ENCODE results near the gene SCAPER.
"Not testable (repeated sequence)": the region's sequence is repeated elsewhere in the genome, so short reads cannot be mapped to it uniquely, and the experiment has no call there.

The SCAPER gene

DNA sequence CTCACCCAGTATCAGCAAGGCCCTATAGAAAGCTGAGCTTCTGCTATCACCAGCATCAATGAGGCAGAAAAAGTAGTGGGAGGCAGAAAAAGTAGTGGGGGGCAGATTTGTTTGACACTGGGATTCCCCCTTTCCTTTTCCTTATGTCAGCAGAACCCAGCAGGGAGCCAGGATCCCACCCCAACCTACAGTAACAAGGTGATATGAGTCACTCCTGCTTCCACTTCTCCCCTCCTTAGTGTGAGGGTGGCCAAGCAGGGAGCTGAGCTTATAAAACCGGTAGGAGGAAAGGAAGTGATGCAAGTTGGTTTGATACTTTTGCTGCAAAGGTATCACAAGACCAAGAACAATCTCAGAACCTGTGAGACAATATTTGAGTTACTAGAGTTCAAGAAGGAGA lies 128.7 kb downstream of the SCAPER start:
- no peak for DNase-seq

DNA sequence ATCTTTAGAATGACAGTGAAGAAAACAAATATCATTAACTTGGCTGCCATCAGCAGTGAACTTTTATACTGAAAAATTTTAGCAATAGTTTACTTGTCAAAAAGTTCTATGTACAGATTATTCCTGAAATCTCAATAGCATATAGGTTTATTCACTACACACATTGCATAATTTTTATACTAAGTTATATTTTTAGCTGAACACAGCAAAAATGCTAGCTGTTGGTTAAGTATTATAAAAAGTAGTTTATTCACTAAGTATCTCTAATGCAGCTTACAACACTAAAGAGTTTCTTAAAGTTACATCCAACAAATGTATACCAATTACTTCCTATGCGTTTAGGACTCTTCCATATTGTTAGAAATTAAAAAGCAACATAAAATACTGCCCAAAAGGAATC lies 131.9 kb downstream of the SCAPER start:
- DNase-seq, result no peak

DNA sequence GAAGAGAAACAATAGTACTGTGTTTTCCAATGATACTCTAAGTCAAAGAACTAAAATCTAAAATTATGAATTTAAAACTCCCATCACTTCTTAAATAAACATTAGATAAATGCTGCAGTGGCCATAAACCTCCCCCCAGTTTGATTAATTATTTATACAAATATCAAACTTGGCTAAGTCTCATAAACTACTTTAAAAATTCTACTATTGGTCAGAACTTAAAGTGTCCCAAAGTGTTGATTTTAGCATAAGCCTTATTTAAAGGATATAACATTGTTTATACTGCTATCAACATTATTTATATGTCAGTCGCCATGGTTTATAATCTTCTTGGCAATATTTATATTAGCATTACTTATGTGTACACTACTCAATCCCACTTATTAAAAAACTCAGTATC lies 132.4 kb downstream of the SCAPER start:
- DNase-seq, result no peak

DNA sequence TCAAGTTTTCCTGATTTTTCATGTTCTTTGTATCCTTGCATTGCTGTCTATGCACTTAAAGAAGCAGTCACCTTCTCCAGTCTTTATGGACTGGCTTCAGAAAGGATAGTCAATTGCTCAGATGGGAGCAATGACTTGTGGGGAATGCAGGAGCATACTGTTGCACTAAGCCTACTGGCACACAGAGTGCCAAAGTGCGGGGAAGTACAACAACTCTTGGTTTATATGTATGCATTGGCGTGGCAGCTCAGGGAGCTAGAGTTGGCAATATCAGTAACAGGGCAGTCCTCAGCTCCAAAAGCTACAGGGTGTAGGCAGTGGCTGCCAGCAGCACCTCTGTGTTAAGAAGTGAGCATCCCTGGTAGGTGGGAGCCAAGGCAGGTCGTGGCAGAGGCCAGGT lies 141.1 kb downstream of the SCAPER start:
- DNase-seq, result no peak

DNA sequence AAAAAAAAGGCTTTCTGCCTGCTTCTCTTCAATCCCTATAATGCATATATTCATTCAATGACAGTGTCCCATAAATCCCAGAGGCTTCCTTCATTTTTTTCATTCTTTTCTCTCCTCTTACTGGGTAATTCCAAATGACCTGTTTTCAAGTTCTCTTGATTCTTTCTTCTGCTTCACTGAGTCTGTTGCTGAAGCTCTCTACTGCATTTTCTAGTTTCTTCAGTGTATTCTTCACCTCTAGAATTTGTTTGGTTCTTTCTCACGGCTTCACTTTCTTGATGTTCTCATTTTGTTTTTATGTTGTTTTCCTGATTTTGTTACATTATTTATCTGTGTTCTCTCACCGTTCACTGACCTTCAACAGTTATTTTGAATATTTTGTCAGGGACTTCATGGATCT lies 141.6 kb downstream of the SCAPER start:
- DNase-seq, result no peak

DNA sequence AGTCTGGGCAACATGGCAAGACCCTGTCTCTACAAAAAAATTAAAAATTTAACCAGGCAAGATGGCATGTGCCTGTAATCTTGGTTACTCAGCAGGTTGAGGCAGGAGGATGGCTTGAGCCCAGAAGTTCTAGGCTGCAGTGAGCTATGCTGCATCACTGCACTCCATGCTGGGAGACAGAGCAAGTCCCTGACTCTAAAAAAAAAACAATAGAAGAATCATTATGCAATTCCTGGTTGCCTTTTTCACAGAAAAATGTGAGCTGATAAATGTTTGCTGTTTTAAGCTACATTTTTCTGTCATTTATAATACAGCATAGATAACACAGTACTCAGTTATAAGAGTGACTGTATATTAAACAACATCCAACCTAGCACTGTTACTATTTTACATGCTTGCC lies 148.8 kb downstream of the SCAPER start:
- no peak for DNase-seq

DNA sequence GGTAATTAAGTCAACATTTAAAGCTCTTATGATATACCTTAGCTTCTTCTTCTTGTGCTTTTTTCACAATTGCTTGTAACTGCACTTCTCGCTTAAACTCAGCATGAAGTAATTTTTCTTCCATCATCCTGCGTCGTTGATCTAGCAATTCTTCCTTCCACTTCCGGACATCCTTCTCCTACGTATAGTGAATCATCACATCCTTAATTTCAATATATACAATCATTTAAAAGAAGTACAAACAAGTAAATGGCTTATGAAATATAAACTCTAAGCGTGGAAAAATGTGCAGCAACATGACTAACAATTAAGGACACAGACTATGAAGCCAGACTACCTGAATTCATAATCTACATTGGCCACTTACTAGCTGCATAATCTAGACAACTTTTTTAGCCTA lies 151.4 kb downstream of the SCAPER start:
- no peak for DNase-seq

DNA sequence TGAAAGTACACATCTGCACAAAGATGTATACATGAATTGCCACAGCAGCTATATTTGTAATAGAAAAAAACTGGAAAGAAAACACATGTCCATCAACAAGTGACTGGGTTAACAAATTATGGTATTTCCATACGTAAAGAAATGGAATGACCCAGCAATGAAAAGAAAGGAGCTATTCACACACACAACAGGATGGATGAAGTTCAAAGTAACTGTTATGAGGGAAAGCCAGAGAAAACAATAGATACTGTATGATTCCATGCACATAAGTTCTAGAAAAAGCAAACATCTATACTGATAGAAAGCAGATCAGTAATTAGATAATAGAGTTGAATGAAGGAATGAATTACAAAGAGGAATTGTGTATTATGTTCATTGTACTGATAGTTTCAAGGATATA lies 152.0 kb downstream of the SCAPER start:
- DNase-seq, result no peak

DNA sequence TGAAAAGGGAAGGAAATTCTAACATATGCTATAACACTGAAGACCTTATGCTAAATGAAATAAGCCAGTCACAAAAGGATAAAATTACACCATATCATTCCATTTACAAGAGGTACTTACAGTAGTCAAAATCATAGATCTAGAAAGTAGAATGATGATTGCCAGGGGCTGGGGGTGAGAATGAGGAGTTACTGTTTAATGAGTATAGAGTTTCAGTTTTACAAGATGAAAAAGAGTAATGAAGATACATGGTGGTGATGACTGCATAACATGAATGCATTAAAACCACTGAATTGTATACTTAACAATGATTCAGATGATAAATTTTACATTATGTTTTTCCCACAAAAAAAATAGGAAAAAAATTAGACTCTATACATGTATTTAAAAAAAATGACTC lies 152.6 kb downstream of the SCAPER start:
- DNase-seq, result no peak

DNA sequence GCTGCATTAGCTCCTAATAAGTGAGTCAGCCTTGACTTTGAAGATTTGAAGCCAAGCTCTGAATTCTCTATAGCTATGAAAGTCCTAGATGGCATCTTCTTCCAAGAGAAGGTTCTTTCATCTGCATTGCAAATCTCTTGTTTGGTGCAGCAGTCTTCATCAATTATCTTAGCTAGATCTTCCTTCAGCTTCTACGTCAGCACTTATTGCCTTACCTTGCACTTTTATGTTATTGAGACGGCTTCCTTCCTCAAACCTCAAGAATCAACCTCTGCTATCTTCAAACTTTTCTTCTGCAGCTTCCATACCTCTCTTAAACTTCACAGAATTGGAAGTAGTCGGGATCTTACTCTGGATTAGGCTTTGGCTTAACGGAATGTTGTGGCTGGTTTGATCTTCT lies 167.6 kb downstream of the SCAPER start:
- no peak for DNase-seq

DNA sequence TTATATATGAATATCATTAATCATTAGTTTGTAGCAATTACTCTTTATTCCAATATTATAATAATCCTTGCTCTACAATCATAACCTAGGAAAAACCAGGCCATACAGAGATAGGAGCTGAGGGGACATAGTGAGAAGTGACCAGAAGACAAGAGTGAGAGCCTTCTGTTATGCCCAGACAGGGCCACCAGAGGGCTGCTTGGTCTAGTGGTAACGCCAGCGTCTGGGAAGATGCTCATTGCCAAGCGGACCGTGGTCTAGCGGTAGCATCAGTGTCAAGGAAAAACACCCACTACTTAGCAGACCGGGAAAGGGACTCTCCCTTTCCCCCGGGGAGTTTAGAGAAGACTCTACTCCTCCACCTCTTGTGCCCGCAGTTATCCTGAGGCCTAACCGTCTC lies 172.8 kb downstream of the SCAPER start:
- DNase-seq, result not testable (repeated sequence)

DNA sequence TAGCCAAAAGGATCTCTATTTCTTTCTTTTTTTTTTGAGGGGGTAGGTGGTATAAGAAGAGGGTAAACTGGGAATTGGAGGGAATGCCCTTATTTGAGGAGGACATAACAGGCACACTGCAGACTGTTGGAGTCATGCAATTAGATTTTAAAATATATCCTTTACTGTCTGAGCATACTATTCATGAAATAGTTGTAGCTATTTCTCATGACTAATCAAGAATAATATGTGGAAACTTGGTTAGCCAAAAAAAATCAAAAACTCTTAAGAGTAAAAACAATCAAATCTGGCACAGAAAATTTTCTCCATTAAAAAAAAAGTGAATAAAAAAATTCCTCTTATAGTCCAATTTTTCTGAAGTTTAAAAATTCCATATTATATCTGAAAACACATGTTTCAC lies 174.9 kb downstream of the SCAPER start:
- DNase-seq, result no peak

DNA sequence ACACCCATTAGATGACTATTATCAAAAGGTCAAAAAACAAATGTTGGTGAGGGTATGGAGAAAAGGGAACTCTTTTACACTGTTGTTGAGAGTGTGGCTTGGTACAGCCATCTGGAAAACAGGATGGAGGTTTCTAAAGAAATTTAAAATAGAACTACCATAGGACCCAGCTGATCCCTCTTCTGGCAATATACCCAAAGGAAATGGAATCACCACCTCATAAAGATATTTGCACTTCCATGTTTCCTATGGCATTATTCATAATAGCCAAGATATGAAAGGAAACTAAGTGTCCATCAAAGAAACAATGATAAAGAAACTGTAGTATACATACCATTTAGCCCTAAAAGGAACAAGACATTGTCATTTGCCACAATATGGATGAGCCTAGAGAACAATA lies 186.3 kb downstream of the SCAPER start:
- no peak for DNase-seq

DNA sequence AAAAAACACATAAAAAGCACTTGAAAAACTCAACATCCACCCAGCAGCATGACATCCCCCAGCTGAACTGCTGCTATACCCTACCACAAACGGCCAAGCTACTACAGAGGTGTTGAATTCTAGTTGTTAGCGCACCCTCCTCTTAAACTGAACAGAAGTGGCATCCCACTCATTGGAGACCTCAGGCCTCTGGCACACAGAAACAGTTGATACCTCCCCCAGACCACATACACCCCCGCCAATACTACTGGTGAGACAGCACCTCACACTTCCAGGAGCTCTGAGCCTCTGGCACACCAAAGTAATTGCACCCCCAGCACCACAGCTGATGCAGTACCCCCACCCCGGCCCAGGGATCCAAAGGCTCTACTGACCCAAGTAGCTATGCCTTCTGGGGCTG lies 190.2 kb downstream of the SCAPER start:
- no peak for DNase-seq

DNA sequence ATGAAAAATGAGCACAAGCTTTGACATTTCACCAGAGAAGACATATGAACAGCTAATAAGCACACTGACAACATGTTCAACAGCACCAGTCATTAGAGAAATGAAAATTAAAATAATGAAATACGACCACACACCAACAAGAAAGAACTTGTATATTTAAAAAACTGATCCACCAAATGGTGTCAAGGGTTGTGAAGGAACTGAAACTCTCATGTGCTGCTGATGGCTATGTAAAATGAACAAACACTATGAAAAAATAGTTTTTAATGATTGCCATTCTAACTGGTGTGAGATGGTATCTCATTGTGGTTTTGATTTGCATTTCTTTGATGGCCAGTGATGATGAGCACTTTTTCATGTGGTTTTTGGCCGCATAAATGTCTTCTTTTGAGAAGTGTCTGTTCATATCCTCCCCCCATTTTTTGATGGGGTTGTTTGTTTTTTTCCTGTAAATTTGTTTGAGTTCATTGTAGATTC lies 193.8 kb downstream of the SCAPER start:
- no peak for DNase-seq

DNA sequence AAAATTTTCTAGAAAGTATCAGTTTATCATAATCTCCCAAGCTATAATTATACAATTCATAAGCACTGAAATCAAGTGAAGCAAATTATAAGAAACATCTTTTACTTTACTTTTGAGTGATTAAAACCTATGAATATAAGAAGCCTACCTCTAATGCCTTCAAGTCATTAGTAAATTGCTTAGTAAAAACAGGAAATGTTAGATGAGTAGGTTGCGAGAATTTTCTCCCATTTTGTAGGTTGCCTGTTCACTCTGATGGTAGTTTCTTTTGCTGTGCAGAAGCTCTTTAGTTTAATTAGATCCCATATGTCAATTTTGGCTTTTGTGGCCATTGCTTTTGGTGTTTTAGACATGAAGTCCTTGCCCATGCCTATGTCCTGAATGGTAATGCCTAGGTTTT lies 201.1 kb downstream of the SCAPER start:
- not testable (repeated sequence) for DNase-seq

DNA sequence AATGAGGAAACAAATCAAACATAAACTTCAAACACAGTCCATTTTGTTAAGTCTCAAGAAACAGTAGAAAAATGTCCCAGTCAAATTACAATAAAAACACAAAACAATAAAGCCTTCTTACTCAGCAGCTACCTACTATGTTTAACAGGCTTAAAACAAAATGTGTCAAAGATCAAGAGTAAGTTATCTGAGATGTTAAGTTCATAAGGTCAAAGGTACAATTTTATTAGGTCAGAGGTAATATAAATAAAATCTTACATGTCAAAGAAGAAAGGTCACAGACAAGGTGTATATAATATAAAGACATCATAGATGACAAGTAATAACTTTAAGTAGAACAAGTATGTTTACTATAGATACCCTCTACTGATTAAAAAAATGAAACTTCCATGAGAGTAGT lies 208.3 kb downstream of the SCAPER start:
- no peak for DNase-seq

DNA sequence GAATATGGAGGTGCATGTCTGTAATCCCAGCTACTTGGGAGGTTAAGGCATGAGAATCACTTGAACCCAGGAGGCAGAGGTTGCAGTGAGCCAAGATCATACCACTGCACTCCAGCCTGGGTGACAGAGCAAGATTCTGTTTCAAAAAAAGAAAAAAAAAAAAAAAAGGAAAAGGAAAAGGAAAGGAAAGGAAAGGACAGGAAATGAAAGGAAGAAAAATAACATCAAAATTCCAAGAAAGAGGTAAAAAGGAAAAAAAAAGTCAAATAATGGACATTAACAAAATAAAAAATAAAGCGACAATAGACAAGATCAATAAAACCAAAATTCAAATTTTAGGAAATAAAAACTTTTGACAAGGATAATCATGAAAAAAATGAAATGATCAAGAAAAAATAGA lies 212.6 kb downstream of the SCAPER start:
- not testable (repeated sequence) for DNase-seq

DNA sequence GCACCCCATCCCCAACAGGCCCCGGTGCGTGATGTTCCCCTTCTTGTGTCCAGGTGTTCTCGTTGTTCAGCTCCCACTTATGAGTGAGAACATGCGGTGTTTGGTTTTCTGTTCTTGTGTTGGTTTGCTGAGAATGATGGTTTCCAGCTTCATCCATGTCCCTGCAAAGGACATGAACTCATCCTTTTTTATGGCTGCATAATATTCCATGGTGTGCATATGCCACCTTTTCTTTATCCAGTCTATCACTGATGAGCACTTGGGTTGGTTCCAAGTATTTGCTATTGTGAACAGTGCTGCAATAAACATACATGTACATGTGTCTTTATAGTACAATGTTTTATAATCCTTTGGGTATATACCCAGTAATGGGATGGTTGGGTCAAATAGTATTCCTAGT lies 217.5 kb downstream of the SCAPER start:
- DNase-seq, result not testable (repeated sequence)

DNA sequence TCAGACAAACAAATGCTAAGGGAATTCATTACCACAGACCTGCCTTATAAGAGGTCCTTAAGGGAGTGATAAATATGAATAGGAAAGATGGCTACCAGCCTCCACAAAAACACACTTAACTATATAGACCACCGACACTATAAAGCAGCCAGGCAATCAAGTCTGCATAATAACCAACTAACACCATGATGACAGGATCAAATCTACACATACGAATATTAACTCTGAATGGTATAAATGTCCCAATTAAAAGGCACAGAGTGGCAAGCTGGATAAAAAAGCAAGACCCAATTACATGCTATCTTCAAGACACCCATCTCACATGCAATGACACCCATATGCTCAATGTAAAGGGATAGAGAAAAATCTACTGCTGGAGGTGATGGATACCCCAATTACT lies 221.1 kb downstream of the SCAPER start:
- no peak for DNase-seq

DNA sequence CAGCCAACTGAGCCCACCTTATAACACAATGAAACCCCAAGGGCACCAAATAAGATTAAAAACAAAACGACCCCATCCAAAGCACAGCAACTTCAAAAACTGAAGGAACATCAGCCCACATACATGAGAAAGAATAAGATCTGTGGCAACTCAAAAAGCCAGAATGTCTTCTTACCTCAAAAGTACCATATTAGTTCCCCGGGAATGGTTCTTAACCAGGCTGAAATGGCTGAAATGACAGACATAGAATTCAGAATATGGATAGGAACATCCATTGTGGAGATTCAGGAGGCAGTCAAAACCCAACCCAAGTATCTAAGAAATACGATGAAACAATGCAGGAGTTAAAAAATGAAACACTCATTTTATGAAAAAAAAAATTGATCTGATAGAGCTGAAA lies 222.3 kb downstream of the SCAPER start:
- DNase-seq, result no peak

DNA sequence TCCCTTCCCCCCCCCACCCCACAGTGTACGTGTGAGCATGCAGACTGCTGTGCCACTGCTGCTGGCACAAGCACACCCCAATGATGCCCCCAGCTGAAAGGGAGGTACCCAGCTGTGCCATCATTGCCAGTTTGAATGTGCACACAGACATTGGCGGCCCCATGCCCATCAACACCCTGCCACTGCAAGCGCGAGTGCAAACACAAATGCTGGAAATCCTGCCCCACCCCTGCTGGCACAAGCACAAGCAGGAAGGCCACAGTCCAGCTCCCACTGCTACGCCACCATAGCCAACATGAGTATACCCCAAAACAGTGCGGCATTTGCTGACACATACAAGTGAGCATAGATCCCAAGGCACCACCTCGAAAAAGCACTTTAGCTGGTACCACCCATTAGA lies 222.9 kb downstream of the SCAPER start:
- DNase-seq, result no peak

DNA sequence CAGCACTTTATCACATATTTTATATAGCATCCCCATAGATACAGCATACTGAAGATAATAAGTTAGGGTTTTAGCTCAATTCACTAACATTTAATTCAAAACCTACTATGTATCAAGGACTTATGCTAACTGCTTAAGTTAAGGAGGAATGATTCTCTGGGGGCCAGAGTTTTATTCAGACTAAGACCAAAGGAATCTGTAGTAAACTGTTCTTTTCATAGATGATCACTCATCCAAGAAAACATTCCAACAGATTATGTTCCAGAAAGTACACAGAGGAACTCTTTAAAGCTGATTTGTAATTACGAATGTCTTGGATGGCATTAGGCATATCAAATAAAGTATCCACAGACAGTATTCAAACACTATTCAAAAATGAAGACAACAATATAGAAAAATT lies 226.4 kb downstream of the SCAPER start:
- no peak for DNase-seq

DNA sequence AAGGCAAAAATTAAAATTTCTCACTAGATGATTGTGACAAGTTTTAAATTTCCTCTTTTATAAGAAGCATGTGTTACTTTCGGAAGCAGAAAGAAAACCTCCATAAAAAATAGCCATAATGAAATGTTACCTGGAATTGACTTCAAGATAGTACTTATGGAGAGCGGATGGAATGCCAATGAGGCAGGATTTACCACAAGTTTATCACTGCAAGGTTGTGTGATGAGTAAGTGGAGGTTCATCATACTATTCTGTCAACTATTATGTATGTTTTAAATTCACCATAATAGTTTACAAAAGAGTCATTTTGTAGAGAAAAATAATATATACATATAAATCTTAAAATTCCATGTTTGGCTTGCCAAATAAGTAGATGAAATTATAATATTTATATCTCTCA lies 230.3 kb downstream of the SCAPER start:
- DNase-seq, result no peak

DNA sequence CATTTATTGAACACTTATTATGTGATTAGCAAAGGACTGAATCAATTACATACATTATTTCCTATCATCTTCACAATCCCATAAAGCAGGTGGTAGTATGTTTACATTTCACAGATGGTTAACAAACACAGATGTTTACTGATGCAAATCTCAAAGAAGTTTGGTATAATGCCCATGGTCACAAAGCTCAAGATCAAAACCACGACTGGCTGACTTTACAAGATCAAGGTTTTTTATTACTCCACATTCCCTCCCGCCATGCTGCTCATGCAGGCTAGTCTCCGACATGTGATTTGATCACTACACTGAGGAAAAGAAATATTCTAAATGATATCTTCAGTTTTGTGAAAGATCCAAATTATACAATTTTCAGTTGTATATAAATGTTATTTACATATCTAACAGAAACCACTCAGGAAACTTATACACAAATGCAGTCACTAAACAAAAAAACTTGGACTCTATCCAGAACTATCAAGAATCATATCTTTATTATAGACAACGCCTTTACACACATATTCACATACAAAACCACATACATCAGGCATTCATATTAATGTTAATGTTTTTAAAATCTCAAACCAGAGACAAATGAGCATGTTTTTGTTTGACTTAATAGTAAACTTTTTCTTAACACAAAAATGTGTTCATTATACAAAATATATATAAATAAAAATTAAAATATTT lies 235.5 kb downstream of the SCAPER start:
- DNase-seq, result no peak
